Erythroblast (primary cell): ENCODE data around the gene OR5AL1.
"Not testable (repeated sequence)": the region's sequence is repeated elsewhere in the genome, so short reads cannot be mapped to it uniquely, and the experiment has no call there.

ENCODE experiments used
- DNase-seq, 2 experiments: peaks; one replicate each; lab custom pipeline; 2025; lab: John Stamatoyannopoulos, UW
- GATA1 ChIP-seq: IDR thresholded peaks from 2 replicates; pipeline ENCODE4 v1.6.1; 2011; ENCODE audit warnings: low read depth, mild to moderate bottlenecking, control low read depth, low read length, moderate library complexity
- POLR2A ChIP-seq: IDR thresholded peaks from 2 replicates; pipeline ENCODE4 v1.6.1; 2011; ENCODE audit warnings: mild to moderate bottlenecking, low read length

The OR5AL1 gene

DNA sequence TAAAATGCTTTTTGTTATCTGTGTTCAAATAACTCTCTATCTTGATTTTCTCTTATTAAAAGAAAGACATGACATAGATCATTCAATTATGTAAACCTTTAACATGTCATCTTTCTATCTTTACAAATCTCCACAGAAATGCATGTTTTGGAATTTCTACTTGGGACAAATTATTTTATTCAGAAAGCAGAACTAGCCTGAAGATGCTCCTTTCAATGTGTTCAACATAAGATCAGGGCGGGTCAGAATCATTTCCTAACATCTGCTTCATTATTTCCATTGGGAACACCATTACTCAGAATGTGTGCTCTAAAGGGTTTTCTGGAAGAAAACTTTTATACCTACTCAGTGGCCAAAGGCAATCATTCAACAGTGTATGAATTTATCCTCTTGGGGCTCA is at the start of gene OR5AL1:
OR5AL1 (plus strand) TSS at position 301 of the 400 bp plus-strand sequence.
- DNase-seq, result no peak
- TF ChIP-seq GATA1, result no peak
- no peak for TF ChIP-seq POLR2A

- TF ChIP-seq POLR2A (no peak), GATA1 (no peak)
- DNase-seq, result no peak
These were observed 37.2 kb upstream of the OR5AL1 start, which contains the start of gene OR8U1 for GRCh38 chr11:56375324-56375723. TSS of gene OR8U1 (plus strand) at chr11:56375624. CDS start at chr11:56375624, 0 bp downstream.

- DNase-seq, result no peak
- TF ChIP-seq GATA1, result no peak
- no peak for TF ChIP-seq POLR2A
These were observed 32.4 kb upstream of the OR5AL1 start for GRCh38 chr11:56380120-56380519.

- TF ChIP-seq GATA1, result no peak
- no peak for TF ChIP-seq POLR2A
- DNase-seq, result no peak
These were observed 18.1 kb upstream of the OR5AL1 start for GRCh38 chr11:56394381-56394780.

DNA sequence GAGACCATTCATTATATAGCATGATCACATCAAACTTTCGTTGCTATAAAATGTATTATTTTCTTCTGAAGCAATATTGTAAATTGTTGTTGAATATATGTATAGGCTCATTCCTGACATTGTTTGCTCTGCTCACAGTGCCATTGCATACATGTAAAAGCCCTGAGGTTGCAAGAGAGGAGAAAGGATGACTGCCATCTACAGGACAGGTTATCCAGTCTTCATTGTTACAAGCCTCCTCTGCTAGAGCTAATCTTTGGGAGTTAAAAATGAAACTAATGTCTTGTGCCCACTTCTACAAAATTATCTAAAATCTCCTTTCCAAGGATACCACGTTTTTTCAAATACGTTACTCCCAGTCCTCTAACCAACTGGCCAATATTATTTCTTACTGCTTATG is 16.4 kb upstream of the OR5AL1 start:
- TF ChIP-seq POLR2A (no peak), GATA1 (no peak)
- DNase-seq, result no peak

DNA sequence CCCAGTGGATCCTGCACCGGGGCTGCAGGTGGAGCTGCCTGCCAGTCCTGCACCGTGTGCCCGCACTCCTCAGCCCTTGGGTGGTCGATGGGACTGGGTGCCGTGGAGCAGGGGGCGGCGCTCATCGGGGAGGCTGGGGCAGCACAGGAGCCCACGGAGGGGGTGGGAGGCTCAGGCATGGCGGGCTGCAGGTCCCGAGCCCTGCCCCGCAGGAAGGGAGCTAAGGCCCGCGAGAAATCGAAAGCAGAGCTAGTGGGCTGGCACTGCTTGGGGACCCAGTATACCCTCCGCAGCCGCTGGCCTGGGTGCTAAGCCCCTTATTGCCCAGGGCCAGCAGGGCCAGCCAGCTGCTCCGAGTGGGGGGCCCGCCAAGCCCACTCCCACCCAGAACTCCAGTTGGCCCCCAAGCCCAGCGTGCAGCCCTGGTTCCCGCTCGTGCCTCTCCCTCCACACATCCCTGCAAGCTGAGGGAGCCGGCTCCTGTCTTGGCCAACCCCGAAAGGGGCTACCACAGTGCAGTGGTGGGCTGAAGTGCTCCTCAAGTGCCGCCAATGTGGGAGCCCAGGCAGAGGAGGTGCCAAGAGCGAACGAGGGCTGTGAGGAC is 10.5 kb upstream of the OR5AL1 start:
- DNase-seq, result not testable (repeated sequence)

- TF ChIP-seq POLR2A (no peak), GATA1 (no peak)
- DNase-seq, result no peak
These were observed 8.1 kb upstream of the OR5AL1 start for GRCh38 chr11:56404393-56404792.

- TF ChIP-seq GATA1, result no peak
- no peak for TF ChIP-seq POLR2A
These were observed 1.7 kb upstream of the OR5AL1 start for GRCh38 chr11:56410801-56411200.

DNA sequence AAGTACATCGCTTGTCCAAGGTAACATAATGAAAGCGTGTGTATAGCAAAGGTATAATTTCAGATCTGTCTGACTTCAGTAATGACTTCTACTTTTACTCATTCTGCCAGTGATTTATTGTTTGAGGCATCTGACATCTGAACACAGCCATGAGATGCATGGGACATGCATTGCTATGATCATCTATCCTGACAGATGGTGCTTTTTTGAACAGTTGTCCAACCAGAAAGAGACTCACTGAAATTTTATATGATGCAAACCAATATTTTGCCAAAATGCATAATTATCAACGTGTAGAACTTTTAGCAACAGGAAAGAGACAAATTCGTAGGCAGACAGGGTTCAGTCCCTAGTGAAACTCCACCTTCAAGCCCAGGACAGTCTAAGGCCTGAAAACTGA is 41.0 kb downstream of the OR5AL1 start:
- TF ChIP-seq POLR2A (no peak), GATA1 (no peak)
- DNase-seq, result no peak

More at GRCh38 chr11:56410801-56411200, 1.7 kb upstream of the OR5AL1 start:
- no peak for DNase-seq

DNA sequence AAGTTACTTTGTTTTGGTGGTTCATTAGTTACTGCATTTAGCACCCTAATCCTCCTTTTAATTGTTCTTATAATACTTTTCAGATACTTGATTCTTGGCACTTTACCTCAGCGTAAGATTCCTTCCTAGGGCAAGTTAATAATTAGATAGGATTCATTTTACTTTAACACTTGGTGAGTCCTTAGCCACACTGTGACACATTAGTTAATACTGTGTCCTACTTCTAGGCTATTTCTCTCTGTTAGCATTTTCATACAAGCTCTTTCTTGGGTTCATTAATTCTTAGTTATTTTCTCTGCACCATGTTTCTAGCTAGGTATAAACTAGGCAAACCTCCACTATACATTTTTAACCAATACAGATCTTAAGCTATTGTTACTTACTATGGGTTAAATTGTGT is 44.6 kb downstream of the OR5AL1 start:
- TF ChIP-seq GATA1, result no peak
- no peak for TF ChIP-seq POLR2A

More for the DNA sequence above, 44.6 kb downstream of the OR5AL1 start:
- no peak for DNase-seq
